Spinal cord (tissue), 10 donors: ENCODE results near the gene OR10A4. TPM values are rescaled to one million over a fixed set of nuclear protein-coding genes. Genes with fewer than 3 reads are reported as not detected.
"Not testable (repeated sequence)": the region's sequence is repeated elsewhere in the genome, so short reads cannot be mapped to it uniquely, and the experiment has no call there.

Experiments used
- DNase-seq, 6 donors: peaks; one replicate each; pipeline versions ENCODE4 v3.0.0 to v3.0.0-alpha.2; 2013 to 2015; ENCODE audit warnings: low spot score in 6 of 6, low read depth in 4 of 6
- H3K27ac ChIP-seq: one replicate; pipeline ENCODE4 v1.5.1; 2013; ENCODE audit warnings: low read depth, low read length, control low read depth
- H3K27me3 ChIP-seq: one replicate; pipeline ENCODE4 v1.6.1; 2013; ENCODE audit warnings: low read length; ENCODE audit not compliant: control insufficient read depth, insufficient read depth
- H3K36me3 ChIP-seq: one replicate; pipeline ENCODE4 v1.6.1; 2013; ENCODE audit warnings: low read length; ENCODE audit not compliant: control insufficient read depth, insufficient read depth
- H3K4me1 ChIP-seq: one replicate; pipeline ENCODE4 v1.6.1; 2013; ENCODE audit warnings: low read length; ENCODE audit not compliant: control insufficient read depth, insufficient read depth
- H3K4me3 ChIP-seq: one replicate; pipeline ENCODE4 v1.5.1; 2013; ENCODE audit warnings: low read depth, low read length, control low read depth
- H3K9me3 ChIP-seq: one replicate; pipeline ENCODE4 v1.6.1; 2013; ENCODE audit warnings: low read length; ENCODE audit not compliant: control insufficient read depth, insufficient read depth
- WGBS: methylation state at CpG from one replicate; pipeline ENCODE4 v1.1.5; 2013; ENCODE audit warnings: missing lambda C conversion rate; ENCODE audit not compliant: insufficient coverage; 5-methylcytosine and 5-hydroxymethylcytosine counted together
- polyA plus RNA-seq, 2 donors: library from polyadenylated mRNA; unstranded; fragments of 120-200 nt; gene quantifications; one replicate each; pipeline ENCODE4 v1.2.1, GENCODE V29; 2013; ENCODE audit not compliant: insufficient read length in 2 of 2
- total RNA-seq, 2 donors: library from RNA; depleted of rRNA in 1 of 2; stranded (reverse); fragments of 120-200 nt in 1 of 2; fragments of >200 nt in 1 of 2; gene quantifications; one replicate each; pipeline versions ENCODE4 v1.2.3 to v1.2.4, GENCODE V29; 2013 to 2014
- donor health status: healthy.

The OR10A4 gene
- total and polyA plus RNA-seq, 4 donors: not detected

GRCh38 chr11:6889835-6890234 is 13.4 kb downstream of the OR10A4 start:
- Histone ChIP-seq H3K4me3 (no peak overlapping the region), H3K27me3 (no peaks in the 10 kb centered on the region), H3K4me1 (no peaks in the 10 kb centered on the region), H3K9me3 (peaks cover 2% of the 10 kb centered on the region), H3K36me3 (no peaks in the 10 kb centered on the region), H3K27ac (no peak overlapping the region)
- no CpG with 5 or more reads among the region's 1 CpG for WGBS
- DNase-seq: no peak

DNA sequence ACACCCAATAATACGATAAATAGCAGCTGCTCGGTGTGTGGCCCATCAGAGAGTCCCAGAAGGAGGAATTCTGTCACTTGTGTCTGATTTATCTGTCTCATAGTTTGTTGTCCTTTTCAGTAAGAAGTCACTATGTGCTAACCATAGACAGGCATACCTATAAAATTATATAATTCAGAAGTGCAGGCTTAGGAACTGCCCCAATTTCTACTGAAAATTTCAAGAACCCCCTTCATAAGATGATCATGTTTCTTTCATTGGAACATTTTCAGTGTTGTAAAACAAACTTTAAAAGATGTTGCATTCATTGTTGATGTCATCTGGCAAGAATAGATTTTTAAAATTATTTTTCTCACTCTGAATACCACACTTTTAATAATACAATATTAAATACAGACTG is 16.0 kb downstream of the OR10A4 start, which contains the start of gene OR2D2:
Gene OR2D2 (minus strand): TSS at position 101 of the 400 bp plus-strand sequence. CDS start 0 bp downstream, at position 101.
- H3K4me1 ChIP-seq: no peaks in the 10 kb centered on the region
- H3K27me3 ChIP-seq: no peaks in the 10 kb centered on the region
- WGBS: 94% methylated on average over 2 of the region's 2 CpGs
- no peaks in the 10 kb centered on the region for H3K36me3 ChIP-seq
- H3K9me3 ChIP-seq: peaks cover 2% of the 10 kb centered on the region
- DNase-seq: no peak
- no peak within 1 kb of the TSS for H3K4me3 ChIP-seq
- no peak within 1 kb of the TSS for H3K27ac ChIP-seq

DNA sequence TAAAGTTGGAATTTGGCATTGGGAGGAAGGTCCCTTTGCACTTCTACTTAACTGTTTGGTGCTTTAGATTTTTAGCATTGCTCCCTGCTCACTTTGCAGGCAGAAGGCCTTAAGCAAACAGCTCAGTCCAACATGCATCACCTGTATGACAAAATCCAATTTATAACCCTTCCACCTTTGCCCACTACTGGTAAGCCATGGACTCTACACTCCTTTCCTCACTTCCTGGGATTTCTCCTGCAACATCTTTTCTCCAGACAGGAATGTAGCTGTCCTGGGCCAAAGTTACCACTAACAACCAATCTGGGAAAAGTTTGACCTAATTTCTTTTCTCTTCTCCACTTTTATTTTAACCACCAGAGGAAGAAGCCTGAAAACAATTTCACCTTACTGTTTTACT is 17.7 kb downstream of the OR10A4 start:
- H3K36me3 ChIP-seq: no peaks in the 10 kb centered on the region
- H3K27ac ChIP-seq: no peak overlapping the region
- no peak for DNase-seq
- H3K4me1 ChIP-seq: no peaks in the 10 kb centered on the region
- no peaks in the 10 kb centered on the region for H3K9me3 ChIP-seq
- no peak overlapping the region for H3K4me3 ChIP-seq
- H3K27me3 ChIP-seq: no peaks in the 10 kb centered on the region

GRCh38 chr11:6895010-6895409 is 18.6 kb downstream of the OR10A4 start:
- DNase-seq: no peak
- no peaks in the 10 kb centered on the region for H3K9me3 ChIP-seq
- no peak overlapping the region for H3K27ac ChIP-seq
- no peak overlapping the region for H3K4me3 ChIP-seq
- no peaks in the 10 kb centered on the region for H3K4me1 ChIP-seq
- H3K27me3 ChIP-seq: no peaks in the 10 kb centered on the region
- H3K36me3 ChIP-seq: no peaks in the 10 kb centered on the region

GRCh38 chr11:6898911-6899310 is 22.5 kb downstream of the OR10A4 start:
- no peak for DNase-seq
- Histone ChIP-seq H3K27me3 (no peaks in the 10 kb centered on the region), H3K36me3 (no peaks in the 10 kb centered on the region), H3K9me3 (no peaks in the 10 kb centered on the region), H3K4me3 (no peak overlapping the region), H3K27ac (no peak overlapping the region), H3K4me1 (no peaks in the 10 kb centered on the region)
- no CpG with 5 or more reads among the region's 1 CpG for WGBS

- no peaks in the 10 kb centered on the region for H3K9me3 ChIP-seq
- no peaks in the 10 kb centered on the region for H3K36me3 ChIP-seq
- H3K27ac ChIP-seq: no peak overlapping the region
- no peaks in the 10 kb centered on the region for H3K4me1 ChIP-seq
- no peak for DNase-seq
- no peaks in the 10 kb centered on the region for H3K27me3 ChIP-seq
- WGBS: no CpG with 5 or more reads among the region's 2 CpGs
- H3K4me3 ChIP-seq: no peak overlapping the region
These were observed 24.0 kb downstream of the OR10A4 start for GRCh38 chr11:6900327-6900999.

DNA sequence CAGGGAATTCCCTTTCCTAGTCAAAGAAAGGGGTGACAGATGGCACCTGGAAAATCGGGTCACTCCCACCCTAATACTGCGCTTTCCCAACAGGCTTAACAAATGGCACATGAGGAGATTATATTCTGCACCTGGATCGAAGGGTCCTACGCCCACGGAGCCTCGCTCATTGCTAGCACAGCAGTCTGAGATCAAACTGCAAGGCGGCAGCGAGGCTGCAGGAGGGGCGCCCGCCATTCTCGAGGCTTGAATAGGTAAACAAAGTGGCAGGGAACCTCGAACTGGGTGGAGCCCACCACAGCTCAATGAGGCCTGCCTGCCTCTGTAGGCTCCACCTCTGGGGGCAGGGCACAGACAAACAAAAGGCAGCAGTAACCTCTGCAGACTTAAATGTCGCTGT is 28.4 kb downstream of the OR10A4 start:
- DNase-seq, H3K27ac ChIP-seq, H3K4me3 ChIP-seq, H3K9me3 ChIP-seq, H3K4me1 ChIP-seq, H3K27me3 ChIP-seq, H3K36me3 ChIP-seq: not testable (repeated sequence)
- WGBS: 93% methylated on average over 11 of the region's 13 CpGs

GRCh38 chr11:6911378-6911777 is 35.0 kb downstream of the OR10A4 start:
- H3K27ac ChIP-seq: no peak overlapping the region
- H3K4me1 ChIP-seq: no peaks in the 10 kb centered on the region
- H3K4me3 ChIP-seq: no peak overlapping the region
- DNase-seq: no peak
- 100% methylated on average over 1 of the region's 3 CpGs for WGBS
- H3K36me3 ChIP-seq: no peaks in the 10 kb centered on the region
- H3K9me3 ChIP-seq: no peaks in the 10 kb centered on the region
- H3K27me3 ChIP-seq: no peaks in the 10 kb centered on the region

DNA sequence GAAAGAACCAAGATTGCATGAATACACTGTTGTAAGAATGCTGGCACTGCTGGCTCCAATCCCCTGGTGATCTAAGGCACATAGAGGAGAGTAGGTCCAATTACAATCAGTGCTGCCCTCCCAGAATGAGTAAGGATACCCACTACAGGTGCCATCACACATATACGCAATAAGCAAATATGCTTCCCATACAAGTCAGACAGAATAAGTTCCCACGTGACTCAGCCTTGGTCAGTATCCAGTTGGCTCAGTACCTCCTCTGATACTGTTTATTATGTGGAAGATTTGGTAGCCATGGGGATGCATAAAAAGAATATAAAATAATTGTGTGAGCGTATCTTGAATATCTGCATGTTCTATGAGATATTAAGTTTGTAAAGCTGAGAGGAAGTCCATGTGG is 35.5 kb downstream of the OR10A4 start:
- H3K4me3 ChIP-seq: no peak overlapping the region
- no peaks in the 10 kb centered on the region for H3K9me3 ChIP-seq
- H3K27ac ChIP-seq: no peak overlapping the region
- 90% methylated on average over 2 of the region's 3 CpGs for WGBS
- no peaks in the 10 kb centered on the region for H3K4me1 ChIP-seq
- H3K36me3 ChIP-seq: no peaks in the 10 kb centered on the region
- no peaks in the 10 kb centered on the region for H3K27me3 ChIP-seq
- DNase-seq: no peak

GRCh38 chr11:6919698-6920097 is 43.3 kb downstream of the OR10A4 start:
- no CpG with 5 or more reads among the region's 2 CpGs for WGBS
- Histone ChIP-seq H3K27ac (no peak overlapping the region), H3K4me1 (no peaks in the 10 kb centered on the region), H3K4me3 (no peak overlapping the region), H3K36me3 (no peaks in the 10 kb centered on the region), H3K9me3 (no peaks in the 10 kb centered on the region), H3K27me3 (no peaks in the 10 kb centered on the region)
- DNase-seq: no peak
